Rectal smooth muscle tissue (tissue), 1 donor: ENCODE data around the gene GCFC2.
A peak's percentile ranks its signal among the peaks of the same experiment; 100 is the strongest.
"Not testable (repeated sequence)": the region's sequence is repeated elsewhere in the genome, so short reads cannot be mapped to it uniquely, and the experiment has no call there.

Experiments used
- H3K27ac ChIP-seq: one replicate; pipeline ENCODE4 v1.7.0; 2013; ENCODE audit warnings: low read depth, low read length, inconsistent platforms
- H3K27me3 ChIP-seq: one replicate; pipeline ENCODE4 v1.7.0; 2013; ENCODE audit warnings: low read length; ENCODE audit not compliant: control insufficient read depth, insufficient read depth
- H3K36me3 ChIP-seq: one replicate; pipeline ENCODE4 v1.7.0; 2013; ENCODE audit warnings: low read length; ENCODE audit not compliant: control insufficient read depth, insufficient read depth
- H3K4me1 ChIP-seq: one replicate; pipeline ENCODE4 v1.7.0; 2013; ENCODE audit warnings: low read length; ENCODE audit not compliant: control insufficient read depth, insufficient read depth
- H3K4me3 ChIP-seq: one replicate; pipeline ENCODE4 v1.7.0; 2013; ENCODE audit warnings: low read length
- H3K9ac ChIP-seq: one replicate; pipeline ENCODE4 v1.7.0; 2013; ENCODE audit warnings: low read length

The GCFC2 gene

DNA sequence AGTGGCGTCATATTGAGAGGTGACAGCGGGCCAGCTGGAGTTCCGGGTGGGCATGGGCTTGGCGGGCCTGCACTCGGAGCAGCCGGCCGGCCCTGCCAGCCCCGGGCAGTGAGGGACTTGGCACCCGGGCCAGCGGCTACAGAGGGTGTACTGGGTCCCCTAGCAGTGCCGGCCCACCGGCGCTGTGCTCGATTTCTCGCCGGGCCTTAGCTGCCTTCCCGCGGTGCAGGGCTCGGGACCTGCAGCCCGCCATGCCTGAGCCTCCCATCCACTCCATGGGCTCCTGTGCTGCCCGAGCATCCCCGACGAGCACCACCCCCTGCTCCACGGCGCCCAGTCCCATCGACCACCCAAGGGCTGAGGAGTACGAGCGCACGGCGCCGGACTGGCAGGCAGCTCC, 875 bp upstream of the GCFC2 start:
- H3K27ac ChIP-seq, H3K27me3 ChIP-seq, H3K36me3 ChIP-seq, H3K4me1 ChIP-seq, H3K4me3 ChIP-seq, H3K9ac ChIP-seq: not testable (repeated sequence)

DNA sequence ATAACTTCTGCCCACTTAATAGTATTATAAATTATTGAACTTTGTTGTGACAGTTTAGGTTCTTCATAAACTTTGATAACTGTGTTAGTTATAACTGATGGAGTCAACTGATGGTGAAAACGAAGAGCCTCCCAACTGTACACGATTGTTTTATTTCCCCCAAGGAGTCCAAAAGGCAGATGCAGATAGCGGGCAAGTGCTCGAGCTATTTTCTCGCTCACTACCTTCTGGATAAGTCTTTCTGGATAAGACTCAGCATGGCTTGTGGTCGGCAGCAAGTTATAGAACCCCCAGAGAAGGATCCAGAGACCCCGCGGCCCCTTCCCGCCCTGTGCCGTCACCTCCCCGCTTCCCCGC, 517 bp downstream of the GCFC2 start:
- peak overlapping the region; percentile 73 for H3K9ac ChIP-seq
- peaks cover 8% of the 10 kb centered on the region for H3K4me1 ChIP-seq

DNA sequence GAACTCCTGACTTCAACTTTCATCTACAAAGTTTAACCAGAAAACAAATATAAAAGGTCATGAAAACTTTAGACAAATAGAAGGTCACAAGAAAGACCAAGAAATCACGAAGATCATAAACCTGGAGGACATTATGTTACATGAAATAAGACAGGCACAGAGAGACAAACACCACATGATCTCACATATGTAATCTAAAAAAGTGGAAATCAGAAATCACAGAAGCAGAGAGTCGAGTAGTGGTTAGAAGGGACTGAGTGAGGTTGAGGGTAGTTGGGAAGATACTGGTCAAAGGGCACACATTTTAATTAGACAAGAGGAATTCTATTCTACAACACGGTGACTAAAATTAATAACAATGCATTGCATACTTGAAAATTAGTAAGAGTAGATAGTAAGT, 1.4 kb downstream of the GCFC2 start:
- Histone ChIP-seq H3K27ac (no peak overlapping the region), H3K36me3 (peaks cover 3% of the 10 kb centered on the region), H3K9ac (no peak overlapping the region), H3K4me3 (peak overlapping the region; percentile 36), H3K4me1 (peaks cover 8% of the 10 kb centered on the region), H3K27me3 (no peaks in the 10 kb centered on the region)

More for the DNA sequence above, 517 bp downstream of the GCFC2 start:
- Histone ChIP-seq H3K36me3 (peaks cover 3% of the 10 kb centered on the region), H3K4me3 (peak overlapping the region; percentile 71), H3K27me3 (no peaks in the 10 kb centered on the region), H3K27ac (peak overlapping the region; percentile 85)

GRCh38 chr2:75707901-75708300, 2.8 kb downstream of the GCFC2 start:
- Histone ChIP-seq H3K4me3 (no peak overlapping the region), H3K27ac (no peak overlapping the region), H3K27me3 (no peaks in the 10 kb centered on the region), H3K4me1 (peaks cover 8% of the 10 kb centered on the region), H3K9ac (no peak overlapping the region), H3K36me3 (peaks cover 5% of the 10 kb centered on the region)

GRCh38 chr2:75705921-75706320, 4.8 kb downstream of the GCFC2 start:
- Histone ChIP-seq H3K36me3 (peaks cover 8% of the 10 kb centered on the region), H3K27me3 (no peaks in the 10 kb centered on the region), H3K9ac (no peak overlapping the region), H3K4me1 (peaks cover 4% of the 10 kb centered on the region), H3K27ac (no peak overlapping the region), H3K4me3 (no peak overlapping the region)

- Histone ChIP-seq H3K4me3 (no peak overlapping the region), H3K4me1 (no peaks in the 10 kb centered on the region), H3K36me3 (peaks cover 16% of the 10 kb centered on the region)
Measured at GRCh38 chr2:75703589-75704287, 7.0 kb downstream of the GCFC2 start.

GRCh38 chr2:75702593-75702992, 8.1 kb downstream of the GCFC2 start:
- H3K4me1 ChIP-seq, result no peaks in the 10 kb centered on the region
- no peaks in the 10 kb centered on the region for H3K27me3 ChIP-seq
- H3K27ac ChIP-seq, result no peak overlapping the region
- no peak overlapping the region for H3K4me3 ChIP-seq
- no peak overlapping the region for H3K9ac ChIP-seq
- peaks cover 19% of the 10 kb centered on the region for H3K36me3 ChIP-seq

More at GRCh38 chr2:75703589-75704287, 7.0 kb downstream of the GCFC2 start:
- no peaks in the 10 kb centered on the region for H3K27me3 ChIP-seq
- no peak overlapping the region for H3K9ac ChIP-seq
- H3K27ac ChIP-seq, result no peak overlapping the region

- Histone ChIP-seq H3K27me3 (no peaks in the 10 kb centered on the region), H3K4me1 (no peaks in the 10 kb centered on the region), H3K4me3 (no peak overlapping the region), H3K9ac (no peak overlapping the region), H3K27ac (no peak overlapping the region), H3K36me3 (peaks cover 17% of the 10 kb centered on the region)
Measured at GRCh38 chr2:75698918-75699317, 11.8 kb downstream of the GCFC2 start.

- H3K27ac ChIP-seq, result no peak overlapping the region
- H3K4me3 ChIP-seq, result no peak overlapping the region
- no peaks in the 10 kb centered on the region for H3K27me3 ChIP-seq
- H3K4me1 ChIP-seq, result no peaks in the 10 kb centered on the region
- peaks cover 7% of the 10 kb centered on the region for H3K36me3 ChIP-seq
- H3K9ac ChIP-seq, result no peak overlapping the region
Measured at GRCh38 chr2:75688196-75688595, 22.5 kb downstream of the GCFC2 start.

- not testable (repeated sequence) for H3K27me3 ChIP-seq, H3K9ac ChIP-seq, H3K27ac ChIP-seq, H3K4me3 ChIP-seq, H3K4me1 ChIP-seq
- peaks cover 13% of the 10 kb centered on the region for H3K36me3 ChIP-seq
Measured at GRCh38 chr2:75683430-75683829, 27.3 kb downstream of the GCFC2 start.

- H3K27me3 ChIP-seq, result no peaks in the 10 kb centered on the region
- H3K9ac ChIP-seq, result no peak overlapping the region
- no peaks in the 10 kb centered on the region for H3K4me1 ChIP-seq
- peaks cover 7% of the 10 kb centered on the region for H3K36me3 ChIP-seq
- no peak overlapping the region for H3K27ac ChIP-seq
- no peak overlapping the region for H3K4me3 ChIP-seq
Measured at GRCh38 chr2:75680402-75680801, 30.3 kb downstream of the GCFC2 start.

DNA sequence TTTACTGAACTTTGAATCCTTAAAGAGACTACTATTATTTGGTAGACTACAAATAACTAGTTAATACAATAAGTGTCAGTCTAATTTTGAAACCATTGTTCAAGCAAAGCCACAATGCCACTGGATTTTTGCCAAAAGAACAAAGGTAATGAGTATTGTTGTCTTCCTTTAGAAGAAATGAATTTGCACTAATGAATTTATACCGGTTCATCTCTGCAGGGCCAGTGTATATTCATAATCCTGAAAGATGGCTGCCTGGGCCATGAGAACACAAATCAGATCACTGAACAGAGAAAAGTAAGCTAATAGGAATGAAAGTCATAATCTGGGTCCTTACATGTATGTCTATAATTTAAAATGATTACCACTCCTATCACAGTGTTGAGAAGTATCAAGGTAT, 31.2 kb downstream of the GCFC2 start:
- Histone ChIP-seq H3K27ac (no peak overlapping the region), H3K9ac (no peak overlapping the region), H3K36me3 (peaks cover 7% of the 10 kb centered on the region), H3K4me3 (no peak overlapping the region), H3K4me1 (no peaks in the 10 kb centered on the region), H3K27me3 (no peaks in the 10 kb centered on the region)

GRCh38 chr2:75676464-75676863, 34.3 kb downstream of the GCFC2 start:
- Histone ChIP-seq H3K4me1 (no peaks in the 10 kb centered on the region), H3K4me3 (no peak overlapping the region), H3K27ac (no peak overlapping the region), H3K36me3 (peaks cover 7% of the 10 kb centered on the region), H3K27me3 (no peaks in the 10 kb centered on the region), H3K9ac (no peak overlapping the region)
